Measurements from ENCODE around the gene PCDH1.

The PCDH1 gene

GRCh38 chr5:141806626-141807025, 71.6 kb downstream of the PCDH1 start:
- no peak for DNase-seq

GRCh38 chr5:141805874-141806595, 72.2 kb downstream of the PCDH1 start:
- DNase-seq: no peak

- no peak for DNase-seq
Measured at GRCh38 chr5:141804475-141804874, 73.7 kb downstream of the PCDH1 start.
